Activated T-helper 9 cell treated with anti-CD3 and anti-CD28 coated beads, Interleukin-2, amount 50 U/mL, for 16 hours (primary cell): ENCODE data around the gene SVEP1.

Experiments
- DNase-seq: peaks from one replicate; pipeline ENCODE4 v3.0.0-alpha.2; 2020; ENCODE audit warnings: low read depth

SVEP1 gene

DNA sequence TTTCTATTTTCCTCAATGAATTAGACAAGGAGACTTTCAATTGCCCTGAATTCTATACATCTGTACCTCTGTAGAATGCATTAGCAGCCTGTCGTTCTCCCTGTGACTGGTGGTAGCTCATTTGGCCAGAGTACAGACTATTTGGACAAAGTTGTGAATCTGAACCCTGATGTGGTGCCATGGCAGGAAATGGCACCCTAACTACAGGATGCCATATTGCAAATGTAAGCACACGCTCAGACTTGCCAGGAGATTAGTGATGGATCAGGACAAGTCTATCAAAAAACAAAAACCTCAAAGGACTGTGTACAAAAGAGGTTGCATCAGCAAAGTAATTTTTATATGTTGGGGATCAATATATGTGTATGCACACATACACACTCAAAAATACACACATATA is 58.3 kb downstream of the SVEP1 start:
- DNase-seq = no peak

DNA sequence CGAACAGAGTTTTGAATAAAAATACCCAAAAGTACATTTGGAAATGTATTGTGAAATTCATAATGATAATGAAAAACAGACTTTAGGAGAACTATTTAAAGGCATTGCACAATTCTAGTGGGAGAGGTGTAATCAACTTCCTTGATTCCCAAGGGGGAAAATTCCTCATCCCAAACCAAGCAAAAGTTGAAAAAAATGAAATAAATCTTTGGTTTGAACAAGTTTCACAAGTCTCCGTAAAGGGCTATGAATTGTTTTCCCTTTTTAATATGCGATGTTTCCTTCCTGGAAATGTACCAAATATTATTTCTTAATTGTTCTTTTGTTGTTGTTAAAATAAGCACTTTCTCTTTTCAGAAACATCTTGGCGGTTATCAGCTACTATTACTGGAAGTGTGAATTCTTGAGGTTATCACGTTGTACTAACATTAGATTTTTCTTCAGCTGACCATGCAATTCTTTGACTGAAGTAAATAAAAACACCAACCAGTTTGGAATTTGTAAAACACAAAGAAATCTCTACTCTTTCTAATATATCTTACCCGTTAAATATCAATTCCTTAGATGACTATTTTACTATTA is 59.3 kb downstream of the SVEP1 start:
- DNase-seq = no peak

DNA sequence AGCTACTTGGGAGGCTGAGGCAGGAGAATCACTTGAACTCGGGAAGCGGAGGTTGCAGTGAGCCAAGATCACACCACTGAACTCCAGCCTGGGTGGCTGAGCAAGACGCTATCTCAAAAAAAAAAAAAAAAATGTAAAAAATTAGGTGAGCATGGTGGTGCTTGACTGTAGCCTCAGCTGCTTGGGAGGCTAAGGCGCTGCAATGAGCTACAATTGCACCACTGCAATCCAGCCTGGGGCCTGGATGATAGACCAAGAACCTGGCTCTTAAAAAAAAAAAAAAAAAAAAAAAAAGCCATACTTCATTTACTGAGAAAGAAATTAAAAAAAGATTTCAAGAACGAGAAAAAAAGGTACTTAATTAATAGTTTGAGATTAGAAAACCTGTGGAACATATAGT is 62.1 kb downstream of the SVEP1 start:
- no peak for DNase-seq

DNA sequence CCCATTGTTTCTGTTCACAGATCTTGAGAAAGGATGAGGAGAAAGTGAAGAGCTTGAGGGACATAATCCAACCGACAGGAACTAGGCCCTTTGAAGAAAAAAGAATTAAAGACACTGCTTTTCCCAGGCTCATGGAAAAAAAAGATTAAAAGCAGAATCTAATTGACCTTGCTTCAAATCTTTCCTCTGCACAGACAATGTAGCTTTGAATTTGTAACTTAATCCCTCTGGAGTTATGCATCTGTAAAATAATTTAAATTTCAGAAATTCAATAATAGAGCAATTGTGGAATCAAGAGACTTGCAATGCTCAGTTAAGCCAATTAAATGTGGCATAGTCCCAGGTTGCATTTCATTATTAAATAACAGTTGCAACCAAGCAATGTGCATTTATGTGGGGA is 64.6 kb downstream of the SVEP1 start:
- no peak for DNase-seq

DNA sequence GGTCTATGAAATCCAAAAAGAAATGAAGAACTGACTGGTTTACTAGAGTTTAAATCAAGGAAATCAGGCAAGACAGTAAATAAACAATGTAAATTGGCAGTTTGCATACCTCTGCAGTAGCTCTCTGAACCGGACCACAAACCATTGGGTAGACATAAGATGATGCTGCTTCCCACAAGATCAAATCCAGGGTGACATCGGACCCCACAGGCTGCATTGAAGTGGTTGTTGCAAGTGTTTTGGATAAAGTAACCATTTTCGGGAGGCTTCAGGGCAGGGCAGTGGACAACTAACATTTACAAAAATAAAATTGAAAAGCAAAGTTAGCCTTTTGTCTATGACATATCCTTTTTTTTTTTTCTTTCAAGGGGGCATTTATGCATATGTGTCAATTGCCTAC is 66.7 kb downstream of the SVEP1 start:
- no peak for DNase-seq

DNA sequence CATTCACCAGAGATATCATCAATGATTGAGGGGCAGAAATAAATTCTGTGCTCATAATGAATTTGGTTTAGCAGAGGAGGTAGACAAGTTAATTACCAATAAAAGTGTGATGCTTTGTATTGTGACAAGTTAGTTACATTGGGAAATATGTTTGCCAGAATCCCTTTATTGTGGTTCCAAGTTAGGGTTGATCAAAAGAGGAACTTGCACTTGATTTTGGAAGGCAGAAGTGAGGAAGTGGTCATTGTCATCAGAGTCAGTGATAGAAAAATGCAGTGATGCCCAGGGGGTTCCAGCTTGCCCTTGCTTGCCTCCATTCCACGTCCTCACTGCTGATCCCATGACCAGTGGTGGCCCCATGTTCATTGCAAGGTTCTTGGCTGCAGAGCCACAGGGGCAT is 69.7 kb downstream of the SVEP1 start:
- no peak for DNase-seq

DNA sequence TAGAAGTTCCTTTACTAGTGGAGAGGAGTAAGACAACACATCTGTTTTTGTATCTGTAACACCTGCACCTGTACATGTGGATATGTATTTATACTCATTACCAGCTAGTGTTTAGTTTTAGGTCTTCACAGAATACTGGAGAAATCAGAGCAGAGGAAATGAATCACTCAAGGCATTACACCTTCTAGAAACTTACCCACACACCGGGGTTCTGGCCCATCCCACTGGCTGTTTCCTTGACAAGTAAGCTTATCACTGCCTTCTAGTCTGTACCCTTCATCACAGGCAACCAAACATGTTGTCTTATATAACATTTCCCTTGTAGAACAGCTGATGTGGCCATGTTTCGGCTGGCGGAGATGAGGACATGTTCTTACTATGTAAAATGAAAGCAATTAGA is 76.7 kb downstream of the SVEP1 start:
- DNase-seq = no peak

DNA sequence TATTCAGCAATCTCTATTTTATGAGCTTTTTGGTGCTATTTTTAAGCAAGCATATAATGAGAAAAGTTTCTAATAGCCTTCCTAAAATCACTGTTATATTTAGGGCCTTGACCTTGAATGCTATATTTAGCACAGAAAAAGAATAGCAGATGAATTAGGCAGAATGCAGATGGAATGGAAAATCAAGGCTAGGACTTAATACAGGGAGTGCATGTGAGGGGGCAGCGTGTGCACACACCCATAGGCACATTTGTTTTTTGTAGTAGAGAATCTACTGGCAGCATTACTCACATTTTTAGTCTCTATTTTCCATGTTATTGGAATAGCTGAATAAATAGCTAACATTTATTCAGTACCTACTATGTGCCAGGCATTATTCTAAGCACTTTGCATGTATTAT is 79.9 kb downstream of the SVEP1 start:
- no peak for DNase-seq

DNA sequence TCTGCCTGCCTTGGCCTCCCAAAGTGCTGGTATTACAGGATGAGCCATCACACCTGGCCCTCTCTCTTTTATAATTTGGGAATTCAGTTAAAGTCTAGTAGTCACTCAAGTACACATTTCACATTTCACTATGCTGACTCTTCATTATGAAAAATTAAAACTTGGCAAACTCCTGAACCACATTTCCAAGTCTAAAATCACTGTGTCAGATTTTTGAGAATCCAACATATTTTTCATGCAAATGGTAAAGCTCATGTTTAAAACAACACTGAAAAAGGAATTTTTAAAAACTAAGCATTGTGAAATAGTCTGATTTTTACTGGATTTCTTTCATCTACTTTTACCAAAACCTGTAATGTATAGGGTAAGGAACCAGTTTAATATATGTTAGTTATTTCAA is 92.3 kb downstream of the SVEP1 start:
- DNase-seq = no peak

DNA sequence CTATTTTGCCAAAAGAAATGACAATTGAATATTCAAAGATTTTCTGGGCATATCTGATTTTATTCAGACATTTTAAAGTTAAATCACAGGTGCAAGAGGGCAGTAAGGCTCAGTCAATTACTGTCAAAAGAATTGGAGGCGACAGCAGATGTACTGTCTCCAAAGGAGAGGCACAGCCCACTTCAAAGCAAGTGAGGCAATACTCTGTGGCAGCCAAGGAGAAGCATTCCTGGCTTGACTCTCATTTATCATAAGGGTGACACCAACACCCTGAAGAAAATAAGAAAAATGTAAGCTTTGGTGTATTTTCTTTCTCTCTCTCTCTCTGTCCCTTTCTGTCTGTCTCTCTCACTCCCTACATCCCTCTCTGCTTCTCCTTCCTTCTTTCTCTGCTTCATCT is 93.3 kb downstream of the SVEP1 start:
- DNase-seq = no peak

DNA sequence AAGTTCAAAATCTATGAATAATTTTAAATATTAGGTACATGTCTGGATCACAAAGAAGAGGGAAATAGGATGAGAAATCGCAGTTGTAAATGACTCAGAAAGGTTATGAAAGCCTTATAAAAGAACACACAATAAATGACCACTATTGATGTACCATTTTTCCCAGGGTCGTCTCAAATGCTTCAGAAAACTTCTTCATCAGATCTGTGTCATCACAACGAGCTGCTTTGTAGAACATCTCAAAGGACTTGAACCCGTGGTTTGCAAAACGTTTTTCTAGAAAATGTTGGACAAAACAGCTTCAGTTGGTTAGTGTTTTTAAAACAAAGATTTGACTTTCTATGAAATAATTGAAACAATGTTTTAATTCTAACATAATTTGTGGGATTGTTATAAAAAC is 100.1 kb downstream of the SVEP1 start:
- DNase-seq = no peak

DNA sequence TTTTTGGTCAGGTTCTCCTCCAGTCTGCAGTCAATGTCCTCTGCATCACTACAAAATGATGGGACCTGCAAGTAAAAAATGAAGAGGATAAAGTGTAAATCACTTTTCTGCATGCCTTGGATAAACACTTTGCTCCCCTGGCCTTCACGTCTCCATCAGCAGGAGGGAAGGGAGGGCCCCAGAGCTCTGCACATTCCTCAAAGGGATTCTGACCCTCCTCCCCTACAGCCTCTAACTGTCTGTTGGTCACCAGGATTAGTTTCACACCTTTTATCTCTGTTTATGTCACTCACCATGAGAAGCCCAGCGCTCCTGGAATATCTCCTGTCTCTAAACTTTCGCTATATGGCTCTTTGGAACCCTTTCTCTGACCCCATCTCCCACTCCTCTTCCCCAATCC is 103.3 kb downstream of the SVEP1 start:
- no peak for DNase-seq

DNA sequence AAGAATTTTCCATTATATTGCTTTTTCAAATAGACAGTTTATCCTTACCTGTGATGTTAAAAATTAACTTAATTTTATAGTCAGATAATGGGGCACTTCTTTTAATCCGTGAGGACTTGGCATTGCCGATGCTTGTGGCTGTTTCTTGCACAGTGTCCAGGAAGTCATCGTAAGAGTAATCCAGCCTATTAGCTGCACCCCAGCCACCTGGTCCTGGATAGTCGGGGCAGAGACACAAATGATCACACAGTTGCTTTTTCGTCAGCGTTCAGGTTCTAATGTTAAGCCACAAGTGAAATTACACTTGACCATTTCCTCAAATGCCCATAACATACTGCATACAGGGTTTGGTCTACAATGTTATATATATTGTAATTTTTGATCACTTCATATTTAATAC is 107.4 kb downstream of the SVEP1 start:
- no peak for DNase-seq

DNA sequence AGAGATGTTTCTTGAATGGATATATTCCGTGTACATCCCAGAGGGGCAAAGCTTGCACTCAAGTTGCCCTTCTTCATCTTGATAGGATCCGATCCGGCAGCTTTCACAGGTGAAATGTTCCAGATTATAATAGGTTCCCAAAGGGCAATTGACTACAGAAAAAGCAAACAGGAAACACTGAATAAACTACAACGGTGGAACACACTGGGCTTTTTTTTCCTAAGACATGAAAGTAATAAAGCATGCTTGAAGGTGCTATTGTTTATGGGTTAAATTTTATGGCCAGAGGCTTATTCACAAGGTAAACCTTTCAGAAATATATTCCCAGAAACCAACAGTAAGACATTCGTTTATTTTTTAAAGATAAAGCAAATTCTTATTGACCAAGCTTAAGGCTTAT is 110.6 kb downstream of the SVEP1 start:
- DNase-seq = no peak

DNA sequence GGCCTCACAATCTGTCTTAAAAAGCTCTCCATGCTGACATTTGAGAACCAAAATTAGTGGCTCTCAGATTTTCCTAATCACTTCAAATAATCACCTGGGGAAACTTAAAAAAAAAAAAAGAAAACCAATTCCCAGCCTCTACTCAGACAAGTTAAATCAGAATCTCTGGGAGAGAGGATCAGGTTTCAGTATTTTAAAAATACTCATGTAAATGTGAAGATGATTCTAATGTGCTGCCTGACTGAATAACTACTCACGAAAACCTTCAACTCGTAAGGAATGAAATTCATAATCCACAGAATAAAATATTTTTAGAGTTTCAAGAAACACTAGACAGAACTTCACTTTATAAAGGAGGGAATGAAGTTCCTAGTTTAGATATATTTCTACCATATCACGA is 114.4 kb downstream of the SVEP1 start:
- no peak for DNase-seq

DNA sequence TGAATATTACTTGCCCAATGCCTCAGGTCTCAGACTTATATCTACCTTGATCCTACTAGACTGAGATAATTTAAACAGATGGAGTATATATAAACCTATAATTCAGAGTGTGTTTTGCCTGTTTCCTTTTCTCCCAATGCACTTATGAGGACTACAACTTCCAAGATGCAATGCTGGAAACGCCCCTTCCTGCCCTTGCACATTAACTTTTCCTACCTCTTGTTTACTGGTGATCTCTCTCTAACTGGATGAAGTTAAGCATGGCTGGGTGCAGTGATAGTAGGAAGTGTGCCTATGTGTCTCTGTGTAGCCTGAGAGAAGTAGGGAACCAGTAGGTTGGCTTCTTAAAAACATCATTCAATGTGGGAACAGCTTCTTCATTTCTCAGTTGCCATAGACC is 115.2 kb downstream of the SVEP1 start:
- no peak for DNase-seq

DNA sequence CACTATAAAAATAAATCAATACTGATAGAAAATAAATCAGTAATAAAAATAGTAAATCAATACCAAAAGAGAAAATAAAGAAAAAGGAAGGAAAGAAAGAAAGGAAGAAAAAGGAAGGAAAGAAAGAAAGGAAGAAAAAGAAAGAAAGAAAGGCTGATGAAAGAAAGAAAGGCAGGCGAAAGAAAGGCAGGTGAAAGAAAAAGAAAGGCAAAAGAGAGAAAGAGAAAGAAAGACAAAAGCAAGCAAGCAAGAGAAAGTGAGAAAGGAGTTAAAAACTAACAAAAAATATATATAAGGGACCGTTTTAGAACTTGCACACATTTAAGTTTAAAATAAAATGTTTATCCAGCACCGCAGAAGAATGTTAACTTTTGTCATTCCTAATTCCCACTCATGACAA is 116.0 kb downstream of the SVEP1 start:
- DNase-seq = no peak

DNA sequence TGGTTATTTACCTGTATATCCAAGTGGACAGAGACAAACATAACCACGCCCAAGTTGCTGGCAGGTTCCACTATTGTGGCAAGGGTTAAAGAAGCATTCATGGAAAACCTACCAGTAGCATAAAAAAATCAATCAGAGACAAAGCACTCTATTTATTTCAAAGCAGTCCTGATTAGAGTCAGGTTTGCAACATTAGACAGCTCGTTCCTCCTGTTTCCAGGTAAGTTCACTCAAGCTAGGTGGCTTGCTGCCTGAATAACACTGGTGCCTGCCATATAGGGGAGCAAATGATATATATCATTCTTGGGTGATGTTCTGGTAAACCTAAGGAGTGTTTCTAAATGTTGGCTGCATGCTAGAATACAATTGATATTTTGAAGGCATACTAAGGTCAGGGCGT is 122.3 kb downstream of the SVEP1 start:
- DNase-seq = no peak

DNA sequence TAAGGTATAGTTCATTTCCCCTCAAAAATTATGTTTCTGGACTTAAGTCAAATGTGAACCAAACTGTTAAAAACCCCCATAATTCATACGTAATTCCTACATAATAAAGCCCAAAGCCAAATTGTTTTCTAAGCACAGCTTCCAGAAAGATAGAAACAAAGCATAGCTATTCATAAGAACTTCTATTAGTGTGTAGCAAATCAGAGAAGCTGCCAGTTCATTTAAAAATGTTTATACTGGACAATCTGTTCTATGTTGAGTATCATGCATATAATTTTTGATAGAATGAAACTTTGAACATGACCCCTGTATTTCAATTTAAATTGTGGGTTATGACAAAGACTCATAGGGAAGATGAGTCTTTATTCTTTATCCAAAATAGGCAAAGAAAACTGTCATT is 122.9 kb downstream of the SVEP1 start:
- DNase-seq = no peak

DNA sequence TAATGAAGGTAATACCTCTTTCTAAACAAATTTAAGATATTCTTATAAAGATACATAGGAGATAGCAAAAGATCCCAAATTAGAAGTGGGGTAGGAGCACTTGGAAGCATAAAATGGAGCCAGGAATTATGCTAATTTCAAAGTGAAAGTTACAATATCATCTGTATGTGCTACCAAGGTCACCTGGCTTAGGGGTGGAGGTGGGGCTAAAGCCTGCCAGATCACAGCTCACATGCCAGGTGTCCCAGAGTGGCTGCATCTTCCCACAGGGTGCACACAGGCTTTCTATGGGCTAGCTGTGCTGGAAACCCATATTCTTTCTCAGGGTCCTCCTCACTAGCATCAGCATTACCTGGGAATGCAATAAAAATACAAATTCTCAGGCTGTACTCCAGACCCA is 123.7 kb downstream of the SVEP1 start:
- no peak for DNase-seq

DNA sequence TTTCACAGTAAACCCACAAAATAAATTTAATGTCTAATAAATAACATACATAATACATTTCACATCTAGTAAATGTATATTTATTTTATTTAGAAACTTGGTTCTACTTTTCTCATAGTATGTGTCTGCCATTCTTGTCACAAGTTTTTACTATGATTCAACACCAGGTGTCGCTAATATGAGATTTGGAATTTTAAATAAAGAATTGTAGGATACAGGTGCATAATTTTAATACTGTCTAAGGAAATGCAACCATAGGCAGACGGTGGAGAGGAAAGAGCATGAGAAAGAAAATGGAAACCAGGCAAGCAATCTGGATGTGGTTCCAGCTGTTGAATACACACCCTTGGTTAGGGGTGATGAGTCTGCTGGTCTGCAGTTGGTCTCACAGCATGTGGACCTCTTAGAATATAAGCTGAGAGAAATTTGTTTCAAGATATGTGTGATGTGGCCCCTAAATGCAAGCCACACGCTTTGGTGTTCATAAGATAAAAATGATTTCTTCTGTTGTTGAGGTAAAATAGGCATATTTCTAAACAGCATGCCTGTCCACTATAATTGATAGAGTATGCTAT is 127.2 kb downstream of the SVEP1 start:
- no peak for DNase-seq

DNA sequence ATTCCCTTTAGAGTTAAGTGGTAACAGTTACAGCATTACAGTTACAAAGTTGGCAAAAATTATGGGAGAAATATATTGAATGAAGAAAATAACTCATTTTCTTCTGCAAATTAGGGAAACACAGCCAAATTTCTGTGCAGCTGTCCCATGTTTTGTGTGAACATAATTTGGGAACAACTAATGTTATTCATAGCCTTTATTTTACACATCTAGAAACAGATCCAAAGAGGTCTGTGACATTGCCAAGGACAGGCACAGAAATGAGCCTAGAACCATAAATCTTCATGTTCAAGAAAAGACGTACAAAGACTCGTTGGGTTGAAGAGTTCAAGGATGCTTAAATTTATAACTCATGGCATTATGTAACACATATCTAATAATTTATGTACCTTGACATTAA is 127.8 kb downstream of the SVEP1 start:
- no peak for DNase-seq

DNA sequence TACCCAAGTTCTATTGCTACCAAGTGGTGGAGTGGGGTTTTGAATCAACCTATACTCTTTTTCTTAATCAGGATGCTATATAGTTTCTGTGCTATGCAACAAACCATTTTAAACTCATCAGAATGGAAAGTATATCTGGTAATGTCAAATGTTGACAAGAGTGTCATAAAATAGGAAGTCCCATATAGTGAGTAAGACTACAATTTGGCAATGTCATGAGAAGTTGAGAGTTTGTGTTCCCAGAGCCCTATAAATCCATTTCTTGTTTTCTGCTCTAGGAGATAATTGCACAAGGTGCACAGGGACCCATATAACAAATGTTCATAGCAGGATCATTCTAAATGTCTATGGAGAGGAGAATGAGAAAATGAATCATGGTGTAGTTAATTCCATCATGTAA is 132.1 kb downstream of the SVEP1 start:
- DNase-seq = no peak

DNA sequence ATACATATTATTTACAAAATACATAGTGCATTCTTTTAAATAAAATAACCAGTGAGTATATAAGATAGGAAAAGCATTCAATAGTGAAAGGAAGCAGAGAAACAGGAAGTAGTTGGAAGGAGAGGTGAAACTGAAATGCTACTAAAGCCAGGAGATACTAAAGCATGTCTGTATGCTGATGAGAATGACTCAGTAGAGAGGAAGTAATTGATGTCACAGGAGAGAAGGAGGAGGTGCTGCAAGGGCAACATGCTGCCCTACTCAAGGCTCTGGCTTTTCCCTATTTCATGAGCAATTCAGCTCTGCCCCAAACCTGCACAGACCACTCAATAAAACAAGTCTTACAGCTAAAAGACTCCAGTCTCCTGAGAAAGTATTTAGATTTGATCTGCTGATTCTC is 133.4 kb downstream of the SVEP1 start:
- DNase-seq = no peak

DNA sequence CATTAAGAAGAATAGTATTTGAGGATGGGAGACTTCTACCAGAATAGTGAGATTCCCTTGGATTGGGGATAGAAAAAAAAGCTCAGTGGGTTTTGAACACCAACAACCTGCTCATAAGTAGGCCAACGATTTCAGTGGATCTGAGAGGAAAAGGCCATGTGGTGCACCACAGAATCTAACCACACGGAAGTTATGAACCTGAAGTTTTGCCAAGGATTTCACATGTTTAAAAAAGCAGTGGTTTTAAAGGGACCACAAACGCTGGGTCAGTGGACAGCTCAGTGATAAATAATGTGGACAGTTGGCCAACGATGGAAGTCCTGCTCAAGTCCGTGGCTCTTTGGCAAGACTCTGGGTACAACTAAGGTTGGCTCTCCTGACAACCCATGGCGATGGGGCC is 134.6 kb downstream of the SVEP1 start:
- DNase-seq = no peak
